Transverse colon (tissue), 4 donors: ENCODE data around the gene FFAR3.

Experiments
- CTCF ChIP-seq, 5 experiments: fragments of 200-600 bp in 3 of 5; fragments of 450-650 bp in 2 of 5; sonication (generic) in 3 of 5; IDR thresholded peaks; 1 replicate in 2 of 5; 2 replicates in 3 of 5; pipeline ENCODE4 v1.5.1; 2016 to 2017; ENCODE audit warnings: antibody characterized with exemption in 5 of 5, inconsistent platforms in 3 of 5, mild to moderate bottlenecking in 2 of 5, moderate library complexity in 1 of 5
- POLR2A ChIP-seq: fragments of 450-650 bp; IDR thresholded peaks from one replicate; pipeline ENCODE4 v1.6.1; 2016; ENCODE audit warnings: antibody characterized with exemption, mild to moderate bottlenecking, moderate library complexity
- POLR2AphosphoS5 ChIP-seq, 3 donors: sonication (generic); formaldehyde crosslinking; IDR thresholded peaks; one replicate each; pipeline ENCODE4 v1.6.1; 2016; ENCODE audit warnings: antibody characterized with exemption in 3 of 3

GRCh38 chr19:35341006-35341405 is 17.3 kb upstream of the FFAR3 start:
- TF ChIP-seq CTCF (IDR thresholded peaks at IDR 0.05): no peak
- TF ChIP-seq POLR2AphosphoS5 (IDR thresholded peaks at IDR 0.05): no peak
- TF ChIP-seq POLR2A: no peak
